HEK293 (cell line): ENCODE data around the gene GPI.

ENCODE experiments used
- BCL11B ChIP-seq: fragments of 450-650 bp; formaldehyde crosslinking; IDR thresholded peaks from 2 replicates; pipeline ENCODE4 v1.5.1; 2016; ENCODE audit warnings: low read depth, missing biosample characterization, missing genetic modification characterization
- HIC1 ChIP-seq: fragments of 450-650 bp; formaldehyde crosslinking; IDR thresholded peaks from 2 replicates; pipeline ENCODE4 v1.5.1; 2016; ENCODE audit warnings: missing biosample characterization, missing genetic modification characterization
- HOXC10 ChIP-seq: sonication (generic); formaldehyde crosslinking; IDR thresholded peaks from 2 replicates; pipeline ENCODE4 v1.8.1; 2023; ENCODE audit warnings: mild to moderate bottlenecking, missing genetic modification reagents
- KLF16 ChIP-seq: fragments of 450-650 bp; formaldehyde crosslinking; IDR thresholded peaks from 2 replicates; pipeline ENCODE4 v1.5.1; 2017; ENCODE audit warnings: missing biosample characterization, missing genetic modification characterization
- KLF8 ChIP-seq: fragments of 450-650 bp; formaldehyde crosslinking; IDR thresholded peaks from 2 replicates; pipeline ENCODE4 v1.5.1; 2016; ENCODE audit warnings: missing biosample characterization, missing genetic modification characterization
- PBX3 ChIP-seq: sonication (generic); formaldehyde crosslinking; IDR thresholded peaks from 2 replicates; pipeline ENCODE4 v1.8.1; 2022; ENCODE audit warnings: mild to moderate bottlenecking, moderate library complexity, missing genetic modification reagents
- REPIN1 ChIP-seq: fragments of 450-650 bp; formaldehyde crosslinking; IDR thresholded peaks from 2 replicates; pipeline ENCODE4 v1.5.1; 2017; ENCODE audit warnings: missing biosample characterization, missing genetic modification characterization, low read depth
- YY2 ChIP-seq: fragments of 450-650 bp; formaldehyde crosslinking; IDR thresholded peaks from 2 replicates; pipeline ENCODE4 v1.5.1; 2016; ENCODE audit warnings: missing biosample characterization, missing genetic modification characterization
- ZIC2 ChIP-seq: fragments of 450-650 bp; formaldehyde crosslinking; IDR thresholded peaks from 2 replicates; pipeline ENCODE4 v1.5.1; 2016; ENCODE audit warnings: missing biosample characterization, missing genetic modification characterization
- ZNF10 ChIP-seq: fragments of 450-650 bp; formaldehyde crosslinking; IDR thresholded peaks from 2 replicates; pipeline ENCODE4 v1.5.1; 2017; ENCODE audit warnings: missing biosample characterization, missing genetic modification characterization
- ZNF133 ChIP-seq: fragments of 450-650 bp; formaldehyde crosslinking; IDR thresholded peaks from 2 replicates; pipeline ENCODE4 v1.5.1; 2016; ENCODE audit warnings: missing biosample characterization, missing genetic modification characterization
- ZNF138 ChIP-seq: fragments of 450-650 bp; formaldehyde crosslinking; IDR thresholded peaks from 2 replicates; pipeline ENCODE4 v1.5.1; 2016; ENCODE audit warnings: missing biosample characterization, missing genetic modification characterization, borderline replicate concordance
- ZNF146 ChIP-seq: fragments of 450-650 bp; formaldehyde crosslinking; IDR thresholded peaks from 2 replicates; pipeline ENCODE4 v1.5.1; 2016; ENCODE audit warnings: missing biosample characterization, missing genetic modification characterization
- ZNF202 ChIP-seq: fragments of 450-650 bp; formaldehyde crosslinking; IDR thresholded peaks from 2 replicates; pipeline ENCODE4 v1.5.1; 2016; ENCODE audit warnings: missing biosample characterization, missing genetic modification characterization, borderline replicate concordance
- ZNF23 ChIP-seq: fragments of 450-650 bp; formaldehyde crosslinking; IDR thresholded peaks from 2 replicates; pipeline ENCODE4 v1.5.1; 2016; ENCODE audit warnings: missing biosample characterization, missing genetic modification characterization, borderline replicate concordance
- ZNF302 ChIP-seq: fragments of 450-650 bp; formaldehyde crosslinking; IDR thresholded peaks from 2 replicates; pipeline ENCODE4 v1.5.1; 2016; ENCODE audit warnings: missing biosample characterization, missing genetic modification characterization, low read depth
- ZNF324 ChIP-seq: fragments of 450-650 bp; formaldehyde crosslinking; IDR thresholded peaks from 2 replicates; pipeline ENCODE4 v1.5.1; 2016; ENCODE audit warnings: missing biosample characterization, missing genetic modification characterization
- ZNF473 ChIP-seq: fragments of 450-650 bp; formaldehyde crosslinking; IDR thresholded peaks from 2 replicates; pipeline ENCODE4 v1.5.1; 2017; ENCODE audit warnings: missing biosample characterization, missing genetic modification characterization
- ZNF514 ChIP-seq: fragments of 450-650 bp; formaldehyde crosslinking; IDR thresholded peaks from 2 replicates; pipeline ENCODE4 v1.5.1; 2016; ENCODE audit warnings: missing biosample characterization, missing genetic modification characterization
- ZNF530 ChIP-seq: fragments of 450-650 bp; formaldehyde crosslinking; IDR thresholded peaks from 2 replicates; pipeline ENCODE4 v1.5.1; 2016; ENCODE audit warnings: low read depth, missing biosample characterization, missing genetic modification characterization
- ZNF560 ChIP-seq: fragments of 450-650 bp; formaldehyde crosslinking; IDR thresholded peaks from 2 replicates; pipeline ENCODE4 v1.5.1; 2017; ENCODE audit warnings: missing biosample characterization, missing genetic modification characterization, borderline replicate concordance
- ZNF571 ChIP-seq: fragments of 450-650 bp; formaldehyde crosslinking; IDR thresholded peaks from 2 replicates; pipeline ENCODE4 v1.5.0; 2017; ENCODE audit warnings: missing biosample characterization, missing genetic modification characterization
- ZNF621 ChIP-seq: fragments of 450-650 bp; formaldehyde crosslinking; IDR thresholded peaks from 2 replicates; pipeline ENCODE4 v1.5.1; 2017; ENCODE audit warnings: missing biosample characterization, missing genetic modification characterization
- ZNF658 ChIP-seq: fragments of 450-650 bp; formaldehyde crosslinking; IDR thresholded peaks from 2 replicates; pipeline ENCODE4; 2016; ENCODE audit warnings: missing biosample characterization, missing genetic modification characterization
- ZNF747 ChIP-seq: fragments of 450-650 bp; formaldehyde crosslinking; IDR thresholded peaks from 2 replicates; pipeline ENCODE4 v1.5.1; 2016; ENCODE audit warnings: missing biosample characterization, missing genetic modification characterization
- ZNF768 ChIP-seq: fragments of 450-650 bp; formaldehyde crosslinking; IDR thresholded peaks from 2 replicates; pipeline ENCODE4 v1.5.1; 2018; ENCODE audit warnings: missing biosample characterization, mild to moderate bottlenecking, missing genetic modification characterization
- ZNF785 ChIP-seq: fragments of 450-650 bp; formaldehyde crosslinking; IDR thresholded peaks from 2 replicates; pipeline ENCODE4 v1.5.1; 2016; ENCODE audit warnings: missing biosample characterization, missing genetic modification characterization
- ZNF843 ChIP-seq: fragments of 450-650 bp; formaldehyde crosslinking; IDR thresholded peaks from 2 replicates; pipeline ENCODE4 v1.5.1; 2016; ENCODE audit warnings: missing biosample characterization, missing genetic modification characterization
- TF ChIP-seq, protein P1 (sequence below): fragments of 450-650 bp; formaldehyde crosslinking; IDR thresholded peaks from 2 replicates; pipeline ENCODE4 v1.5.1; 2017; ENCODE audit warnings: missing biosample characterization, missing genetic modification characterization
- TF ChIP-seq, protein P2 (sequence below): fragments of 450-650 bp; formaldehyde crosslinking; conservative IDR thresholded peaks from 2 replicates; pipeline ENCODE4 v1.5.1; 2016; ENCODE audit warnings: low read depth, missing biosample characterization, missing genetic modification characterization
- TF ChIP-seq, protein P3 (sequence below): fragments of 450-650 bp; formaldehyde crosslinking; IDR thresholded peaks from 2 replicates; pipeline ENCODE4; 2016; ENCODE audit warnings: missing biosample characterization, missing genetic modification characterization

GPI gene

DNA sequence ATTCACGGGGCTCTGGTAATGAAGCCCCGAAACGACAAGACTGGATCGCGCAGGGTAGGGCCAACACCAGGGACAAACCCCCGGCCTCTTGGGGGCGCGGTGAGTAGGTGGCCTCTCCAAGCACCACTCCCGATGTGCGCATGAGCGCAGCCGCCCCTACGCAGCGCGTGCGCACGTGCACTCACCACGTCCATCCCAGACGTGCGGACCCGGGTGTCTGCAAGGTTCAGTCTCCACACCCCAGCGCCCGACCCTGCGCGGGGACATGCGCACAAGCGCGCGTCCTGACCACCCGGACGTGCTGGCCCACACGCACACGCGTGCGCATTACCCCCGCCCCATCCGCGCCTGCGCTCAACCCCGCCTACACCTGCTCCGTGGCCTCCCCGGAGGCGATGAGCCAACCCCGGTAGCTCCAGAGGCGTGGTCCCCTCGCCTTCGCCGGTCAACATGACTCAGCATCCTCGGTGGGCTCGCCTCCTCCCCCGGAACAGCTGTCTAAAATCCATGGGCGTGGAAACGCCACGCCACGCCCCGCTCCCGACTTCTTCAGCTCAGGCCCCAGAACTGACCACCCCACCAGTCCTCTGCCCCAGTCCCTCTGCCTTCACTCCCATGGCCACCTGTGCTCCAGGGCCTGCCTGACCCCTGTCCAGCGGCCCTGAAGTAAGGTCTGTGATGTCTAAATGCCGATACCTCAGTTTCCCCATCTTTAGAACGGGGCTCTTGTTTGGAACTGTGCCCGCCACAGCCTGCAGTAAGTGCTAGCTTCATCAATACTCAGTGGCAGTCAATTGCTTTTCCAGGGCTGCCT, 5.6 kb upstream of the GPI start (continued):
- no peak for TF ChIP-seq ZNF23 (tag by site-specific recombination)
- TF ChIP-seq ZNF560 (tag by site-specific recombination) = no peak
- no peak for TF ChIP-seq HOXC10 (CRISPR knock-in tag)
- TF ChIP-seq ZNF133 = no peak
- TF ChIP-seq ZNF302 (tag by site-specific recombination) = no peak
- TF ChIP-seq KLF8 = peak; percentile 77
- TF ChIP-seq ZIC2 (tag by site-specific recombination) = peak; percentile 26; the same call in 1 of the 2 replicates
- TF ChIP-seq, protein P1, sequence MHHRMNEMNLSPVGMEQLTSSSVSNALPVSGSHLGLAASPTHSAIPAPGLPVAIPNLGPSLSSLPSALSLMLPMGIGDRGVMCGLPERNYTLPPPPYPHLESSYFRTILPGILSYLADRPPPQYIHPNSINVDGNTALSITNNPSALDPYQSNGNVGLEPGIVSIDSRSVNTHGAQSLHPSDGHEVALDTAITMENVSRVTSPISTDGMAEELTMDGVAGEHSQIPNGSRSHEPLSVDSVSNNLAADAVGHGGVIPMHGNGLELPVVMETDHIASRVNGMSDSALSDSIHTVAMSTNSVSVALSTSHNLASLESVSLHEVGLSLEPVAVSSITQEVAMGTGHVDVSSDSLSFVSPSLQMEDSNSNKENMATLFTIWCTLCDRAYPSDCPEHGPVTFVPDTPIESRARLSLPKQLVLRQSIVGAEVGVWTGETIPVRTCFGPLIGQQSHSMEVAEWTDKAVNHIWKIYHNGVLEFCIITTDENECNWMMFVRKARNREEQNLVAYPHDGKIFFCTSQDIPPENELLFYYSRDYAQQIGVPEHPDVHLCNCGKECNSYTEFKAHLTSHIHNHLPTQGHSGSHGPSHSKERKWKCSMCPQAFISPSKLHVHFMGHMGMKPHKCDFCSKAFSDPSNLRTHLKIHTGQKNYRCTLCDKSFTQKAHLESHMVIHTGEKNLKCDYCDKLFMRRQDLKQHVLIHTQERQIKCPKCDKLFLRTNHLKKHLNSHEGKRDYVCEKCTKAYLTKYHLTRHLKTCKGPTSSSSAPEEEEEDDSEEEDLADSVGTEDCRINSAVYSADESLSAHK = no peak
- TF ChIP-seq ZNF658 (tag by site-specific recombination) = no peak
- TF ChIP-seq KLF16 (tag by site-specific recombination) = peak; percentile 91
- no peak for TF ChIP-seq PBX3 (CRISPR knock-in tag)
- TF ChIP-seq HIC1 (tag by site-specific recombination) = peak; percentile 55; the same call in 1 of the 2 replicates
- no peak for TF ChIP-seq ZNF621 (tag by site-specific recombination)
- no peak for TF ChIP-seq REPIN1 (tag by site-specific recombination)
- no peak for TF ChIP-seq YY2 (tag by site-specific recombination)
- peak; percentile 5; the same call in 1 of the 2 replicates for TF ChIP-seq ZNF324 (tag by site-specific recombination)
- no peak for TF ChIP-seq ZNF768 (tag by site-specific recombination)
- no peak for TF ChIP-seq ZNF747 (tag by site-specific recombination)
- TF ChIP-seq ZNF146 = no peak
- peak; percentile 54; the same call in 1 of the 2 replicates for TF ChIP-seq ZNF843 (tag by site-specific recombination)
- TF ChIP-seq ZNF202 (tag by site-specific recombination) = no peak
- TF ChIP-seq, protein P2, sequence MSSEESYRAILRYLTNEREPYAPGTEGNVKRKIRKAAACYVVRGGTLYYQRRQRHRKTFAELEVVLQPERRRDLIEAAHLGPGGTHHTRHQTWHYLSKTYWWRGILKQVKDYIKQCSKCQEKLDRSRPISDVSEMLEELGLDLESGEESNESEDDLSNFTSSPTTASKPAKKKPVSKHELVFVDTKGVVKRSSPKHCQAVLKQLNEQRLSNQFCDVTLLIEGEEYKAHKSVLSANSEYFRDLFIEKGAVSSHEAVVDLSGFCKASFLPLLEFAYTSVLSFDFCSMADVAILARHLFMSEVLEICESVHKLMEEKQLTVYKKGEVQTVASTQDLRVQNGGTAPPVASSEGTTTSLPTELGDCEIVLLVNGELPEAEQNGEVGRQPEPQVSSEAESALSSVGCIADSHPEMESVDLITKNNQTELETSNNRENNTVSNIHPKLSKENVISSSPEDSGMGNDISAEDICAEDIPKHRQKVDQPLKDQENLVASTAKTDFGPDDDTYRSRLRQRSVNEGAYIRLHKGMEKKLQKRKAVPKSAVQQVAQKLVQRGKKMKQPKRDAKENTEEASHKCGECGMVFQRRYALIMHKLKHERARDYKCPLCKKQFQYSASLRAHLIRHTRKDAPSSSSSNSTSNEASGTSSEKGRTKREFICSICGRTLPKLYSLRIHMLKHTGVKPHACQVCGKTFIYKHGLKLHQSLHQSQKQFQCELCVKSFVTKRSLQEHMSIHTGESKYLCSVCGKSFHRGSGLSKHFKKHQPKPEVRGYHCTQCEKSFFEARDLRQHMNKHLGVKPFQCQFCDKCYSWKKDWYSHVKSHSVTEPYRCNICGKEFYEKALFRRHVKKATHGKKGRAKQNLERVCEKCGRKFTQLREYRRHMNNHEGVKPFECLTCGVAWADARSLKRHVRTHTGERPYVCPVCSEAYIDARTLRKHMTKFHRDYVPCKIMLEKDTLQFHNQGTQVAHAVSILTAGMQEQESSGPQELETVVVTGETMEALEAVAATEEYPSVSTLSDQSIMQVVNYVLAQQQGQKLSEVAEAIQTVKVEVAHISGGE (tag by site-specific recombination) = no peak
- no peak for TF ChIP-seq ZNF571 (tag by site-specific recombination)
- no peak for TF ChIP-seq ZNF138 (tag by site-specific recombination)
- TF ChIP-seq ZNF473 (tag by site-specific recombination) = no peak
- TF ChIP-seq ZNF530 = no peak
- TF ChIP-seq, protein P3, sequence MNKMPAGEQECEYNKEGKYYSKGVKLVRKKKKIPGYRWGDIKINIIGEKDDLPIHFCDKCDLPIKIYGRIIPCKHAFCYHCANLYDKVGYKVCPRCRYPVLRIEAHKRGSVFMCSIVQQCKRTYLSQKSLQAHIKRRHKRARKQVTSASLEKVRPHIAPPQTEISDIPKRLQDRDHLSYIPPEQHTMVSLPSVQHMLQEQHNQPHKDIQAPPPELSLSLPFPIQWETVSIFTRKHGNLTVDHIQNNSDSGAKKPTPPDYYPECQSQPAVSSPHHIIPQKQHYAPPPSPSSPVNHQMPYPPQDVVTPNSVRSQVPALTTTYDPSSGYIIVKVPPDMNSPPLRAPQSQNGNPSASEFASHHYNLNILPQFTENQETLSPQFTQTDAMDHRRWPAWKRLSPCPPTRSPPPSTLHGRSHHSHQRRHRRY (tag by site-specific recombination) = no peak
- TF ChIP-seq ZNF10 (tag by site-specific recombination) = peak; percentile 41; the same call in 1 of the 2 replicates
- TF ChIP-seq ZNF785 (tag by site-specific recombination) = 0 out of 2 replicates have a peak, but pooled peaks have one; percentile 59
- no peak for TF ChIP-seq ZNF514 (tag by site-specific recombination)
- TF ChIP-seq BCL11B (tag by site-specific recombination) = peak; percentile 87
